ENCODE data around the gene GRID1.

DNA sequence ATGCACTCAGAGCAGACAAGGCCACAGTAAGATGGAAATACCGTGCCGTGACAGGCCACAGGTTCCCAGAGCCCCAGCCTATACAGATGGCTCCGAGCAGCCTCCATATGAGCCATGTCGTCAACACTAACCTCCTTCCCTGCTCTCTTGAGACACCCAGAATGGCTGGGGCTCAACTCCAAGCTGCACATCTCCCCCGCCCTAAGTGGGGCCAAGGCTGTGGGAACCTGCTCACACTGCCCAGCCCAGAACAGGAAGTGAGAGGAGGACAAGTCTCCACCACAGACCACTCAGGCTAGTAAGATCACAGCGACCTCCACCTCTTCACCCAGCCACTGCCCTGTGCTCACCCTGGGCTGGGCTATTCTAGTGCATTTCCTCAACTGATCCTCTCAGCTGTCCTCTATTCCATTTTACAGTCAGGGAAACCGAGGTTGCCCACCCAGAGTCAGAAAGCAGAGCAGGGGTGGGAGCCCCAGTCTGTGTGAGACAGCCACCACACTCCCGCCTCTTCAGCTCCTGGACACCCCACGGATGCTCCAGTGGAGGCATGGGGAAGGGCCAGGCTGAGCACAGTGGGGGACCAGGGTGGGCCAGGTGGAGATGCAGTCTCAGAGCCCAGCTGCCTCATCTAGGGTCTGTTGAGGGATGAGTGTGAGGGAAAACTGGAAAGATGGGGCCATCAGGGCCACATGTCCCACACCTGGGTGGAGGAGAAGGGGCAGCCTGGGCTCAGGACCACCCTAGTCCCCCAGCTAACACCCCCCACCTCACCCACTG is 11.6 kb downstream of the GRID1 start:
- TF ChIP-seq, protein P1, sequence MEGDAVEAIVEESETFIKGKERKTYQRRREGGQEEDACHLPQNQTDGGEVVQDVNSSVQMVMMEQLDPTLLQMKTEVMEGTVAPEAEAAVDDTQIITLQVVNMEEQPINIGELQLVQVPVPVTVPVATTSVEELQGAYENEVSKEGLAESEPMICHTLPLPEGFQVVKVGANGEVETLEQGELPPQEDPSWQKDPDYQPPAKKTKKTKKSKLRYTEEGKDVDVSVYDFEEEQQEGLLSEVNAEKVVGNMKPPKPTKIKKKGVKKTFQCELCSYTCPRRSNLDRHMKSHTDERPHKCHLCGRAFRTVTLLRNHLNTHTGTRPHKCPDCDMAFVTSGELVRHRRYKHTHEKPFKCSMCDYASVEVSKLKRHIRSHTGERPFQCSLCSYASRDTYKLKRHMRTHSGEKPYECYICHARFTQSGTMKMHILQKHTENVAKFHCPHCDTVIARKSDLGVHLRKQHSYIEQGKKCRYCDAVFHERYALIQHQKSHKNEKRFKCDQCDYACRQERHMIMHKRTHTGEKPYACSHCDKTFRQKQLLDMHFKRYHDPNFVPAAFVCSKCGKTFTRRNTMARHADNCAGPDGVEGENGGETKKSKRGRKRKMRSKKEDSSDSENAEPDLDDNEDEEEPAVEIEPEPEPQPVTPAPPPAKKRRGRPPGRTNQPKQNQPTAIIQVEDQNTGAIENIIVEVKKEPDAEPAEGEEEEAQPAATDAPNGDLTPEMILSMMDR (IDR thresholded peaks at IDR 0.05) = no peak
- TF ChIP-seq POLR2AphosphoS5 (IDR thresholded peaks at IDR 0.05) (no peak), POLR2A (IDR thresholded peaks at IDR 0.05) (no peak)

All from breast epithelium (tissue), 3 donors.